Kidney capillary endothelial cell (primary cell): ENCODE results near the gene DCX.
"Not testable (repeated sequence)": the region's sequence is repeated elsewhere in the genome, so short reads cannot be mapped to it uniquely, and the experiment has no call there.

Experiments
- DNase-seq: peaks from one replicate; pipeline ENCODE4 v3.0.0-alpha.2; 2018; ENCODE audit warnings: low spot score

DCX gene

DNA sequence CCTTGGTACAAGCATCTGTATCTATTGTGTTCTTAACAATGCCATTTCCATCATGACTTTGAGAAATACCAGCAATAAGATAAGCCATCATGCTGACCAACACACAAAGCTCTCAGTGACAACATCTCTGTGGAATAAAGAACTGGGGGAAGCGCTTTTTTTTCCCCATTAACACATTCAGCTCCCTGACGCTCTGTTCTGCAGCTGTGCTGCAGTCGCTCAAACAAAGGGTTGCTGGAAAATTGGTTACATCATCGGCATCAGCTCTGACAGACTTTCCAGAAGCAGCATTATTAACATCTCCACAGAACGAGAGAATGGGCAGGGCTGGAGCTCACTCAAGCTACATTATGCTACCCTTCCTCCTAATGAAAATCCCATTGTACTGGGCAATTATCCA lies 39.9 kb downstream of the DCX start:
- DNase-seq = no peak

- no peak for DNase-seq
These were observed 46.1 kb downstream of the DCX start for GRCh38 chrX:111365770-111366325.

GRCh38 chrX:111363741-111364140 lies 48.3 kb downstream of the DCX start:
- DNase-seq = no peak

DNA sequence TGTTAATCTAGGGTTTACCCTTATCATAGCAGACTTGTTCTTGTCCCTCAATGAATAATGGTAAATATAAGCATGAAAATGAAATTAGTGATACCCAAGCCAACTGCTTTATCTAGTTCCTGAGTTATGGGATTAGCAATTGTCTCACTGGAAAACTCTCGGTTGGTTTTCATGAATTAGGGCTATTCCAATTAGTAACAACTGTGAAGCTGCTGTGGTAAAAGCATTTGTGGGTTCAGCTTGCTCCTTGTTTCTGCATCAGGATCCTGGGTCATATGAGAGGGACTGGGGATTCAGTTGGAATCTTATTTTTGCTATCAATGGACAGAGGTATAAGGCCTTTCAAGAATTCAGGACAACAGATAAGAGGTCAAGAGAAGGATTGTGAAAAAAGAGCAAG lies 50.2 kb downstream of the DCX start:
- no peak for DNase-seq

DNA sequence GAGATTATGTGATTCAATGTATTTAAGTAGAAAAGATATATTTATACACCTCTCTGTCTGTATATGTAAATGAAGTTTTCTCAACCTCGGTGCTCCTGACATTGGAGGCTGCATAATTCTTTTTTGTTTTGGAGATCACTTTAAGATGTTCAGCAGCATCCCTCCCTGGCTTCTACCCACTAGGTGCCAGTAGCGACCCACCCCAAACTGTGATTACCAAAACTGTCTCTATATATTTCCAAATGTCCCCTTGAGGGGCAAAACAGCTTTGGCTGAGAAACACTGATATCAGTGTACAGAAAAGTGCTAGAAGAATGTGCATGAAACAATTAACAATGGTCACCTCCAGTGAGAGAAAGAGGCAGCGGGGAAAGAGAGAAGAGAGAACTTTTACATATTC lies 51.2 kb downstream of the DCX start:
- DNase-seq = no peak

DNA sequence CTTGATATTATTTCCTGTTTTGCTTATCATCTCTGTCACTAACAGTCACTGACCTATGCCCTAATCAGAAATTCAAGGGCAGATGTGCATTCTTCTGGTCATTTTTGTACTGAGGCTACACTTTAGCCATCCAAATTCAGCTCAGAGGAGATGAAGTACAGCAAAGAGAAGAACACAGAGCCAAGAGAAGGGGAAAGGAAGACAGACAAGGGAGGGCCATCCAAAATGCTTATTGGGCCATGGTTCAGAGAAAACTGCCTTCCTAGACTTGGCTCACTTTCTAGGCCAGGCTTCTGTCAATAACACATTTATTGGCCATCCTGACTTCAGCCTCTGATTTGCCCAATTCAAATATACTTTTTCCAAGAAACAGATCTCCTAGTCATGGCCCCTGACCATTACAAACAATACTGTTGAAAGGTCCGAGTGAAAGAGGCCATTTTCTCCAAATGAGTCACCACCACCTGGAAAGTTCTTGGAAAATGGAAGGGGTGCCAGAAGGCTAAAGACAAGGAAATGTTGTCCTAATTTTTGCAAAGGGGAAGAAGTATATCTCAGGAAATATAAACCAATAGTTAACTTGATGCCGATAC lies 56.4 kb downstream of the DCX start:
- DNase-seq = no peak

DNA sequence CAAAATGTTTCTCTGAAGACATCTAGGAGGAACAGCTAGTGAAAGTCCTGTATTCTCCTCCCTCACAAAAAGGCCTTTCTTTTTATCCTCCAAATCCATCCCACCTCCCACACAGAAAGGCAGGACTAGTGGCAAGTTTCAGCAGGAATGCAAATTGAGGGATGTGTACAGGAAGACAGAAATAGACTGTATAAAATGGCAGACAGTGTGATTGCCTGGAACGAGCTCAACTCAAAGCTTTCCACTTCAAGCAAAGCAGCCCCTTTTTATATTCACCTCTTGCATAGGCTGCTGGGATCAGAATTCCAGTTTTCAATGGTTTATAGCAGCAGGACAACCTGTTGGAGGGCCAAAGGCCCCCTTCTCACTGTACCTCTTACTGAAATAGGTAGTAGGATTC lies 57.5 kb downstream of the DCX start:
- no peak for DNase-seq

DNA sequence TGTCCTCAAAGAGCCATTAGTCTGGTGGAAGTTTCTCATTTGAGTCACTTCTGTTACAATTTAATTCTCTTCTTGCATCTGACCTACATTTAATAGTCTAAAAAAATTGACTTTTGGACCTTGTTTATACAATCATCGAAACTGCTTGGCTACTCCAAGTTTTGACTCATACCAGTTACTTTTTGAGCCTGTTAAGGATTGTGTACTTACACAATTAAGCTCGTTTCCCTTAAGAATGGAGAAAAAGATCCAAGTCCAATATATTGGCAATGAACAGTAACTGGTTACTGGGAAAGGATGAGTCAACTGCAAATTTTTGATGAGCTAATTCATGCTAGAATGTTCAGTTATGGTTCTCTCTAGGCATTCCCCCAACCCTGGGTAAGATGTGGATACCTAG lies 58.2 kb downstream of the DCX start:
- no peak for DNase-seq

- DNase-seq = no peak
These were observed 59.6 kb downstream of the DCX start for GRCh38 chrX:111352424-111352823.

GRCh38 chrX:111349934-111350333 lies 62.1 kb downstream of the DCX start:
- DNase-seq = no peak

DNA sequence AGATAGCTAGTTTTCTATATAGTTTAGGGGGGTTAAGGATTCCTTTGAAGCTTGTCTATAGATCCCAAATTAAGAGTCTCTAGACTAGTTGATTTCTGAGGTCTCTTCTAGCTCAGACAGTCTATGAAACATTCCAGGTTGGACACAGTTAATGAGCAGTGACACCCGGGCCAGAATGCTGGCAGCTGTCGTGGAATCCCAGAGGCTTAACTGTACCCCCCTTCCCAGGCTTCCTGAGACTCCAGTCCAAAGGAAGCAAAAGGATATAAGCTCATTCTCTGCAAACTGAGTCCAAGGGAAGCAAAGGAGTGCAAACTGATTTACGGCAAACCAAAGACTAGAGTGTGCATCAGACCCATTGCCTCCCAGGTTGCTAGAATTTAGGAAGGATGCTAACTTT lies 62.9 kb downstream of the DCX start:
- no peak for DNase-seq

- DNase-seq = no peak
These were observed 63.6 kb downstream of the DCX start for GRCh38 chrX:111348429-111348828.

GRCh38 chrX:111346150-111346549 lies 65.8 kb downstream of the DCX start:
- DNase-seq = not testable (repeated sequence)

- DNase-seq = no peak
These were observed 71.9 kb downstream of the DCX start for GRCh38 chrX:111340054-111340453.

DNA sequence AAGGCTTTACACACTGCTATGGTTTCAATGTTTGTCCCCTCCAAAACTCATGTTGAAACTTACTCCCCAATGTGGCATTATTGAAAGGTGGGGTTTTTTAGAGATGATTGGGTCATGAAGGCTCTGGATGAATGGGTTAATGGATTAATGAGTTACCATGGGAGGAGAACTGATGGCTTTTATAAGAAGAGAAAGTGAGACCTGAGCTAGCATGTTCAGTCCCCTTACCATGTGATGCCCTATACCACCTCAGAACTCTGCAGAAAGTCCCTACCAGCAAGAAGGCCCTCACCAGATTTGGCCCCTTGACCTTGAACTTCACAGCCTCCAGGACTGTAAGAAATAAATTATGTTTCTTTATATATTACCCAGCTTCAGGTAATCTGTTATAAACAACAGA lies 72.8 kb downstream of the DCX start:
- no peak for DNase-seq

- DNase-seq = no peak
These were observed 73.8 kb downstream of the DCX start for GRCh38 chrX:111338095-111338698.

GRCh38 chrX:111337067-111337637 lies 74.8 kb downstream of the DCX start:
- no peak for DNase-seq

DNA sequence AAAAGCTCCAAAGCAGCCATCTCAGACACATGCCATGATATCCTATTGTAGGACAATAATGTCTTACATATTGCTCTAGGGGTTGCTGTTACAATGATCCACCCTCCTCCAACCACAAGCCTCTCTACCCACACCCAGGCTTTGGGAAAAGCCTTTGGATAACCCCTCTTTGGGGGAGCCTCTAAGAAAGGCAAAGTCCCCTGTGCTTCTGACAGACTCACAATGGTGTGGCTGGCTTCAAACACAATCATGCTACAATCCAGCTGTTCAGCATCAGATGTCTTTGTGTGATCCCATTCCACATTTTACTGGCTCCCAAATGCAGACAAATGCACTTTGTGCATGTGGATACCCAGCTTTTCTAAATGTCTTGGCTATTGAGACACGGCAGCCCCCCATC lies 75.9 kb downstream of the DCX start:
- no peak for DNase-seq

GRCh38 chrX:111329370-111329769 lies 82.6 kb downstream of the DCX start:
- DNase-seq = no peak

DNA sequence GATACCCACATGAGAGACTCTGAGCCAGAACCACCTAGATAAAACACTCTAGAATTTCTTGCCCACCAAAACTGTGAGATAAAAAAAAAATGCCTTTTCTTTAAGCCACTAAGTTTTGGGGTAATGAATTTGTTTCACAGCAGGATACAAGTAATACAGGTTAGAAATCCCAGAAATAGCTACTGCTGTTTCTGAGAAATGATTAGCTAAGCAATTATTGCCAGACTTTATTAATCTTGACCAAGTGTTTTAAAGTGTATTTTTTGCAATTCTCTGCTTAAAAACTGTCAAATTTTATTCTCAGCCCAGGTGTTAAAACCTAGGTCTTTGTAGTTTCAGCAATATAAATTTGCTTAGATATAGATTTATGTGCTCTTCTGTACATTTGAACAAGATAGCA lies 83.1 kb downstream of the DCX start:
- no peak for DNase-seq

DNA sequence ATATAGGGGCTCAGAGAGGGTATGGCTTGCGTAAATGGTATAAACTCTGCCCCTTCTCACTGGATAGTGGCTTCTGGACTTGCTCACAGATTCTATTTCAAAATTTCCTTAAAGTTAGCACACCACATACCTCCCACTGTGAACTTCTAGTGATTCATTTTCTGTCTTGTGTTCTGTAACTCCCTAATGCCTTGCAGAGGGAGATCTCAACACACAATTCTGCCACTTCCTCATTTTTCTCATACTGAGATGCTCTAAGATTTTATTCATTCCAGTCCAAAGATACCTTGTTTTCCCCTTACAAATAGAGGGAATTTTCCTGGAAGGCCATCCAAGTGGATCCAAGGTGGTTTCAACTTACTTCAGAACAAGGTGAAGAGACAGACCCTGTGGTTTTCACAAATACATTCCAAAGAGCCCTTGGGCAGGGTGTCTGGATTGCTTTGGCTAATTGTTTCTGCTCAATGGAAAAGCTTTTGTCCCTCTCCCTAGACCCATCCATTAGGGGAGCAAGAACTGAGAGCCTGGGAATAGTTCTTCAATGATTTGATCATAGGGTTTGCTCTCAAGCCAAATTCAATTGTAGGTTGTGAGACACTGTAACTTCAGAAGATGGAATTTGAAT lies 89.6 kb downstream of the DCX start:
- no peak for DNase-seq

DNA sequence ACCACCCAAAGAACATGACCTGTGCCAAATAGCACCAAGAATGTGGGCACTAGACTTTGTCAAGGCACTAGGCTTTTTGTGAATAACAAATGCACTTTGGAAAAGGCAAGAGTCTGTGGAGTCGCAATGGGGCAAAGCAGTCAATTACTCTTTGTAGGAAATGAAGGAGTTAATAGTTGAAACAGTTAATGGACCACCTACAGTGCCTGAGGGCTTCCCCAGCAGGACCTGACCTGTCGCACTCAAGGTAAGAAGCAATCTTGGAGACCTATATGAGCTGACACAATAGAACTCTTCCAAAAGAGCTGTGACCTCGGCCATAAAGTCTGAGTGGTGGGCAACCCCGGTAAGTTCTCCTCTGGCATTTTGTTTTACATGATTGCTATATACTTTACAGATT lies 92.5 kb downstream of the DCX start:
- no peak for DNase-seq

- DNase-seq = no peak
These were observed 93.1 kb downstream of the DCX start for GRCh38 chrX:111318901-111319300.
